Parathyroid adenoma (tissue), 2 donors: ENCODE data around the gene LTB4R2.

ENCODE experiments used
- H2AFZ ChIP-seq: fragments of 300-600 bp; sonication (generic); one replicate; pipeline ENCODE4 v1.7.0; 2017; ENCODE audit warnings: antibody characterized with exemption, mild to moderate bottlenecking
- H3K27ac ChIP-seq: fragments of 300-600 bp; sonication (generic); one replicate; pipeline ENCODE4 v1.7.0; 2017
- H3K27me3 ChIP-seq: fragments of 300-600 bp; sonication (generic); one replicate; pipeline ENCODE4 v1.7.0; 2017; ENCODE audit warnings: low read length; ENCODE audit not compliant: control insufficient read depth, insufficient read depth
- H3K36me3 ChIP-seq: fragments of 300-600 bp; sonication (generic); one replicate; pipeline ENCODE4 v1.7.0; 2017; ENCODE audit warnings: low read length; ENCODE audit not compliant: control insufficient read depth, insufficient read depth
- H3K4me1 ChIP-seq: fragments of 300-600 bp; sonication (generic); one replicate; pipeline ENCODE4 v1.7.0; 2017; ENCODE audit warnings: control low read depth
- H3K4me2 ChIP-seq: fragments of 300-600 bp; sonication (generic); one replicate; pipeline ENCODE4 v1.7.0; 2017; ENCODE audit warnings: low read length
- H3K4me3 ChIP-seq: fragments of 300-600 bp; sonication (generic); one replicate; pipeline ENCODE4 v1.7.0; 2017; ENCODE audit warnings: low read depth, low read length
- H3K79me2 ChIP-seq: fragments of 300-600 bp; sonication (generic); one replicate; pipeline ENCODE4 v1.7.0; 2017; ENCODE audit warnings: control low read depth
- H3K9ac ChIP-seq: fragments of 300-600 bp; sonication (generic); one replicate; pipeline ENCODE4 v1.7.0; 2017; ENCODE audit warnings: mild to moderate bottlenecking
- H3K9me3 ChIP-seq: fragments of 300-600 bp; sonication (generic); one replicate; pipeline ENCODE4 v1.7.0; 2017; ENCODE audit warnings: low read length; ENCODE audit not compliant: control insufficient read depth
- TF ChIP-seq, protein P1 (sequence below): fragments of 300-600 bp; sonication (generic); IDR thresholded peaks from one replicate; pipeline ENCODE4 v1.7.0; 2017; ENCODE audit warnings: antibody characterized with exemption, mild to moderate bottlenecking
- donor health status: primary hyperparathyroidism.

LTB4R2 gene

DNA sequence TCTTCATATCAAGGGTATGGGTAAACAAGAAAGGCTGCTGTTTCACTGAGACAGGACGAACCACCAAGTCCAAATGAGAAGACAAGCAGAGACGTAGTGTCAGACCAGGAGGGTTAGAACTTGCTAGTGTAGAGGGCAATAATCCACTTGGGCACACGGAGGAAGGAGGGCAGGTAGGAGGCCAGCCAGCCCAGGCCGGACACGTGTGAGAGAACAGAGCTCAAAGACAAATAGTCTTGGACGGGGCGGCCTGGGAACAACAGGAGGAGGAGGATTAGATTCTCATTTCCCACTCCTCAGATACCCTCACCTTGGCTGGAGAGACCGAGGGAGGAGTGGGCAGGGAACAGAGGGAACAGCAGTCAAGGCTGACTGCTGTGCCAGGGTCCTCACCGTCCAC is 19.2 kb upstream of the LTB4R2 start:
- H3K27me3 ChIP-seq, result no peaks in the 10 kb centered on the region
- H3K4me3 ChIP-seq, result no peak overlapping the region
- no peaks in the 10 kb centered on the region for H3K79me2 ChIP-seq
- TF ChIP-seq, protein P1, sequence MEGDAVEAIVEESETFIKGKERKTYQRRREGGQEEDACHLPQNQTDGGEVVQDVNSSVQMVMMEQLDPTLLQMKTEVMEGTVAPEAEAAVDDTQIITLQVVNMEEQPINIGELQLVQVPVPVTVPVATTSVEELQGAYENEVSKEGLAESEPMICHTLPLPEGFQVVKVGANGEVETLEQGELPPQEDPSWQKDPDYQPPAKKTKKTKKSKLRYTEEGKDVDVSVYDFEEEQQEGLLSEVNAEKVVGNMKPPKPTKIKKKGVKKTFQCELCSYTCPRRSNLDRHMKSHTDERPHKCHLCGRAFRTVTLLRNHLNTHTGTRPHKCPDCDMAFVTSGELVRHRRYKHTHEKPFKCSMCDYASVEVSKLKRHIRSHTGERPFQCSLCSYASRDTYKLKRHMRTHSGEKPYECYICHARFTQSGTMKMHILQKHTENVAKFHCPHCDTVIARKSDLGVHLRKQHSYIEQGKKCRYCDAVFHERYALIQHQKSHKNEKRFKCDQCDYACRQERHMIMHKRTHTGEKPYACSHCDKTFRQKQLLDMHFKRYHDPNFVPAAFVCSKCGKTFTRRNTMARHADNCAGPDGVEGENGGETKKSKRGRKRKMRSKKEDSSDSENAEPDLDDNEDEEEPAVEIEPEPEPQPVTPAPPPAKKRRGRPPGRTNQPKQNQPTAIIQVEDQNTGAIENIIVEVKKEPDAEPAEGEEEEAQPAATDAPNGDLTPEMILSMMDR, result no peak
- H3K4me2 ChIP-seq, result no peak overlapping the region
- no peaks in the 10 kb centered on the region for H3K4me1 ChIP-seq
- H2AFZ ChIP-seq, result no peak overlapping the region
- no peaks in the 10 kb centered on the region for H3K36me3 ChIP-seq
- H3K9me3 ChIP-seq, result no peaks in the 10 kb centered on the region
- H3K27ac ChIP-seq, result no peak overlapping the region
- H3K9ac ChIP-seq, result no peak overlapping the region

DNA sequence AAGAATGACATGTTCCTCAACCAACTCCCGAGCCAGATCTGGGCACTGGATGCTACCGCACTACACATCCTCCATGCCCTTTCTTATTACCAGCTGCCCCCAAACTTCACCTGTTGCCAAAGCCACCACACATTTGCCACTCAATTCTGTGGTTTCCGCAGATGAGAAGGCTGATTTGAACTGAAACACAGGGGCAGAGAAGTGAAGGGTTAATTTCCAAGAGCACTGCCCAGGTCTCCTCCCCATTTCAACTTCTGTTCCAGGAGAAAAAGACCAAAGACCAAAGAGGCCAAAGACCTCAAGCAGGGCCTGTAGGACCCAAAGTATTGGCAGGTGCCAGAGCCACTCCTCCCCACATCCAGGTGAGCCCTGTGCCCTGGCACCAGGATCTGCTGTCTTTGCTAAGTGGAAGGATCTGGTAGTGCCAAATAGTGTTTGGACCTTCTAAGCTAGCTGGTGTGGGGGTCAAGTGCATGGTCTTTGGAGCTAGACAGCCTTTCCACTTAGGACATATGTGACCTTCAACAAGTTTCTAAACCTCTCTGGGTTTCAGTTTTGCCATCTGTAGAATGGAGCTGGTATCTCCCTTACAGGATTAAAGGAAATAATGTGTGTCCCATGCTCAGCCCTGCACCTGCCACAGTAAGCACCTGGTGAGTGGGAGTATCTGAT is 18.4 kb upstream of the LTB4R2 start:
- no peak overlapping the region for H3K4me2 ChIP-seq
- TF ChIP-seq, protein P1, result no peak

DNA sequence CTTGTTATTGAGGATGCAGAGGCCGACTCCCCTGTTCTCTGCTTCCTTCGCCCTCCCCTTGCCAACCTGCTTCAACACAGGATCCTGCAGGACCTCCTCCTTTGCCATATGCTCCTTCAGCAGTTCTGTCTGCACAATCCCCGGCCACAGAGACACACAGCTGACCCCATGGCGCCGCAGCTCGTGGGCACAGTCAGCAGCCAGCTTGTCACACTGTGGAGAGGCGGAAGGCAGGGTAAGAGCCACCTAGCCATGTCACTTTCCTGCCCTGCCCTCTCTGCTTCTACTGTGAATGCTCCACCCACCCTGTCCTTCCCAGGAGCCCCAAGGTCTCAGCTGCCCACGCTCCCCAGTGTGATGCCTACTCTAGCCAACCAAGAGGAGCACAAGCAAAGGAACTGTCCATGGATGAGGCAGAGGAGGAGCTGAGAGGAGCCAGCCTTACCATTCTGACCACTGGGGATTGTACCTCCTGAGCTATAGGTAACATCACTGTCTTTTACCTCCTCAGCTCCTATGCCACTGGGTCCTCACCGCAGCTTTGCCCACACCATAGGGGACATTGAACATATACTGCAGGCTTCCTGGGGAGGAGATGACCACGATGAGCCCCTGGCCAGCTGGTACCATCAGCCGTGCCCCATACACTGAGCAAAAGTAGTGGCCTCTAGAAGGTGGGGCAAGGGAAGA is 17.7 kb upstream of the LTB4R2 start:
- no peaks in the 10 kb centered on the region for H3K9me3 ChIP-seq
- no peaks in the 10 kb centered on the region for H3K36me3 ChIP-seq
- no peak overlapping the region for H3K27ac ChIP-seq
- H3K79me2 ChIP-seq, result peaks cover 2% of the 10 kb centered on the region
- H3K4me3 ChIP-seq, result no peak overlapping the region
- H3K9ac ChIP-seq, result no peak overlapping the region
- no peak overlapping the region for H2AFZ ChIP-seq
- TF ChIP-seq, protein P1, result no peak
- no peak overlapping the region for H3K4me2 ChIP-seq
- H3K27me3 ChIP-seq, result no peaks in the 10 kb centered on the region
- no peaks in the 10 kb centered on the region for H3K4me1 ChIP-seq

More for the DNA sequence above, 18.4 kb upstream of the LTB4R2 start:
- H3K4me3 ChIP-seq, result no peak overlapping the region
- H3K4me1 ChIP-seq, result no peaks in the 10 kb centered on the region
- H3K27ac ChIP-seq, result no peak overlapping the region
- H3K27me3 ChIP-seq, result no peaks in the 10 kb centered on the region
- H3K36me3 ChIP-seq, result no peaks in the 10 kb centered on the region
- H3K9me3 ChIP-seq, result no peaks in the 10 kb centered on the region
- peaks cover 2% of the 10 kb centered on the region for H3K79me2 ChIP-seq
- no peak overlapping the region for H3K9ac ChIP-seq
- no peak overlapping the region for H2AFZ ChIP-seq

DNA sequence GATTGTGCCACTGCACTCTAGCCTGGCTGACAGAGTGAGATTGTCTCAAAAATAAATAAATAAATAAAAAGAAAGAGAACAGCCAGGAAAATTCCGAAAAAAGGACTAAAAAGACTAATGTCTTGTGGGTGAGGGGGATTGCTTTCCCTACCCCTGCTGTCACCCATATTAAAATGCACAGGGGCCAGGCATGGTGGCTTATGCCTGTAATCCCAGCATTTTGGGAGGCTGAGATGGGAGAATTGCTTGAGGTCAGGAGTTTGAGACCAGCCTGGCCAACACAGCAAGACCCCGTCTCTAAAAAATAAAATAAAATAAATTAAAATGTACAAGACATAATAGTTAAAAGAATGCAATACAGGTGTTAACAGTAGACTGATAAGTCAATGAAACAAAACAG is 16.4 kb upstream of the LTB4R2 start:
- H3K27me3 ChIP-seq, result no peaks in the 10 kb centered on the region
- H3K79me2 ChIP-seq, result peaks cover 5% of the 10 kb centered on the region
- TF ChIP-seq, protein P1, result no peak
- no peak overlapping the region for H2AFZ ChIP-seq
- H3K4me1 ChIP-seq, result no peaks in the 10 kb centered on the region
- no peak overlapping the region for H3K27ac ChIP-seq
- H3K4me3 ChIP-seq, result no peak overlapping the region
- H3K9me3 ChIP-seq, result no peaks in the 10 kb centered on the region
- H3K4me2 ChIP-seq, result no peak overlapping the region
- H3K36me3 ChIP-seq, result no peaks in the 10 kb centered on the region
- H3K9ac ChIP-seq, result no peak overlapping the region
